Memory B cell (primary cell): ENCODE measurements around the gene KIF21A.

ENCODE experiments used
- ATAC-seq: fragments of 150-1000 bp; cut with Tn5 transposase; 2 replicates; pipeline ENCODE4 v1.10.0; 2021; ENCODE audit warnings: low read depth, mild to moderate bottlenecking, moderate library complexity
- DNase-seq, 2 donors: peaks; one replicate each; pipeline ENCODE4 v3.0.0; 2022; ENCODE audit warnings: low spot score in 2 of 2
- H3K27ac Mint-ChIP-seq: one replicate; pipeline ENCODE4 v1.8.0; 2022; ENCODE audit warnings: mild to moderate bottlenecking, moderate library complexity, mixed read lengths
- H3K27me3 Mint-ChIP-seq: one replicate; pipeline ENCODE4 v1.8.0; 2022; ENCODE audit warnings: mixed read lengths
- H3K36me3 Mint-ChIP-seq: one replicate; pipeline ENCODE4 v1.8.0; 2022; ENCODE audit warnings: mild to moderate bottlenecking, mixed read lengths
- H3K4me1 Mint-ChIP-seq: one replicate; pipeline ENCODE4 v1.8.0; 2022; ENCODE audit warnings: mixed read lengths
- H3K4me3 Mint-ChIP-seq: one replicate; pipeline ENCODE4 v1.8.0; 2022; ENCODE audit warnings: mild to moderate bottlenecking, moderate library complexity, mixed read lengths
- H3K9me3 Mint-ChIP-seq: one replicate; pipeline ENCODE4 v1.8.0; 2022; ENCODE audit warnings: mixed read lengths

KIF21A gene

DNA sequence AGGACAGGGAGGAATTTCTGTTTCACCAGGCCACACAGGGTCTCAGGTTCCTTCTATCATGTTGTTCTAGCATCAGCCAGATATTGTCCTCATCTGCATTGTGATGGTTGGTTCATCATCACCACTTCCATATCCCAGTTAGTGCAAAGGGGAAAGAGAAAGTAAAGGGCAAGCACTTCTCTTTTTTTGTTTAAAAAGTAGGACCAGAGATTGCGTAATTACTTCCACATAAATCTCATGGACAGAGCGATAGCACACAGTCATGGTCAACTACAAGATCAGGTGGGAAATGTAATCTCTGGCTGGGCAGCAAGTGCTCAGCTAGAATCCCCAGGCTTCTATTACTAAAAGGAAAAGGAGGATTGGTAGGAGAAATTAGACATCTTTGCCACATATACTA is 155.1 kb downstream of the KIF21A start:
- peaks cover 2% of the 10 kb centered on the region for H3K4me1 Mint-ChIP-seq
- H3K27ac Mint-ChIP-seq = no peak overlapping the region
- no peak for ATAC-seq
- H3K27me3 Mint-ChIP-seq = no peaks in the 10 kb centered on the region
- no peak overlapping the region for H3K4me3 Mint-ChIP-seq
- DNase-seq = no peak
- H3K9me3 Mint-ChIP-seq = no peaks in the 10 kb centered on the region
- H3K36me3 Mint-ChIP-seq = no peaks in the 10 kb centered on the region

GRCh38 chr12:39287409-39287808 is 155.5 kb downstream of the KIF21A start:
- no peak for DNase-seq
- Mint-ChIP-seq H3K27me3 (no peaks in the 10 kb centered on the region), H3K27ac (no peak overlapping the region), H3K9me3 (no peaks in the 10 kb centered on the region), H3K4me1 (peaks cover 2% of the 10 kb centered on the region), H3K36me3 (no peaks in the 10 kb centered on the region), H3K4me3 (no peak overlapping the region)
- no peak for ATAC-seq

DNA sequence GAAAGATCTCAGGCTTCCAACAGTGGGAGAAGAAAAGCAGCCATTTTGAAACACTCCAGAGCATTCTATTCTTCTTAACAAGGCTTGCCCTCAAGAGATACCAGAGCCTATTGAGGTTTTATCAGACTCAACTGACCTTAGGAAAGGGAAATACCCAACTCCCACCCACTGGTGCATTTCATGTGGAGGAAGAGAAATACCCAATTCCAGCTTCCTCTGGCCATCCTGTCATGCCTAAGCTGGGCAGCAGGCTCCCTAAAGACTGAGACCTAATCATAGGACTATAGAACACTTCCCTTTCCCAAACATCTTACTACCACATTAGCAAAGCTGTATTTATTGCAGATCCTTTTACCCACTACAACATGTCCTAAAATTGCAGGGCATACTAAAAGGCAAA is 164.5 kb downstream of the KIF21A start:
- H3K36me3 Mint-ChIP-seq = no peaks in the 10 kb centered on the region
- ATAC-seq (no peak), DNase-seq (no peak)
- no peak overlapping the region for H3K27ac Mint-ChIP-seq
- H3K27me3 Mint-ChIP-seq = peaks cover 2% of the 10 kb centered on the region
- H3K4me1 Mint-ChIP-seq = no peaks in the 10 kb centered on the region
- no peak overlapping the region for H3K4me3 Mint-ChIP-seq
- H3K9me3 Mint-ChIP-seq = no peaks in the 10 kb centered on the region

DNA sequence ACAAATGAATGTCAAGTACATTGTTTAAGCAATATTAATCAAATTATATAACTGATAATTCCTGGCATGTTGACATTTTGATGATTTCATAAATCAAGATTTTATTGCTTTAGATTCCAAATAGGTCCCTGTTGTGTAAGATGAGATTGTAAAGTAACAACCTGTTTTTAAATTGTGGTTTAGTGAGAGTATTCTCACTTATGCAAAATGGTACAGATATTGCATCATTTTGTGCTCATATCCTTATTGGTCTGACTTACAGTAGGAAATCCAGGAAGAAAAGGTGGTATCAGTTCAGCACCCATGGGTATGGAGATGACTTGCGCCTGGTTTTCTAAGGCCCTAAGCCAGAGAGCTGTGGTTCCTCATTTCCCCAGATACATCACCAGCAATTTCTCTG is 165.5 kb downstream of the KIF21A start:
- Mint-ChIP-seq H3K4me3 (no peak overlapping the region), H3K36me3 (no peaks in the 10 kb centered on the region), H3K27ac (no peak overlapping the region), H3K4me1 (no peaks in the 10 kb centered on the region), H3K27me3 (peaks cover 2% of the 10 kb centered on the region), H3K9me3 (no peaks in the 10 kb centered on the region)
- no peak for DNase-seq
- ATAC-seq = no peak

GRCh38 chr12:39275846-39276245 is 167.1 kb downstream of the KIF21A start:
- Mint-ChIP-seq H3K36me3 (no peaks in the 10 kb centered on the region), H3K4me1 (no peaks in the 10 kb centered on the region), H3K27me3 (peaks cover 2% of the 10 kb centered on the region), H3K27ac (no peak overlapping the region), H3K9me3 (no peaks in the 10 kb centered on the region), H3K4me3 (no peak overlapping the region)
- no peak for ATAC-seq
- DNase-seq = no peak

GRCh38 chr12:39272871-39273655 is 169.9 kb downstream of the KIF21A start:
- Mint-ChIP-seq H3K27me3 (no peaks in the 10 kb centered on the region), H3K9me3 (peaks cover 1% of the 10 kb centered on the region), H3K36me3 (no peaks in the 10 kb centered on the region), H3K27ac (no peak overlapping the region), H3K4me1 (no peaks in the 10 kb centered on the region), H3K4me3 (no peak overlapping the region)
- no peak for ATAC-seq
- peak in 1 of 2 donors; percentile 18 for DNase-seq

DNA sequence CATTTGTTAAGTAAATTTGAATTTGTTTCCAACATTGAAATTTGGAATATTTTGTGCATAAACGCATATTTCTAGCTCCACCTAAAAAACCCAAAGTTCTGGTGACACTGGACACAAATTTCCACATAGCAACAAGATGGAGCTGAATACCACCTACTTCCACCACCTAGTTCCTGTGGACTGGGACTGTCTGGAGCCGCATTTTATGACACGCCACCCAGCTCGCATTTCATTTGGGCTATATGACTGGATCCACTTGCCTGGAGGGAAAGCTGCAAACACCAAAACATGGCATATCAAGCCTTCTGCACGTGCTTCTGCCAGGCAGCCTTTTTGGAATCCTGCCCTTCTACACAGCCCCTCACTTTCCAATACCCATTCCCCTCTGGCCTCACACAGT is 173.4 kb downstream of the KIF21A start:
- Mint-ChIP-seq H3K4me3 (no peak overlapping the region), H3K4me1 (no peaks in the 10 kb centered on the region), H3K27ac (no peak overlapping the region), H3K36me3 (no peaks in the 10 kb centered on the region), H3K9me3 (peaks cover 1% of the 10 kb centered on the region), H3K27me3 (no peaks in the 10 kb centered on the region)
- no peak for ATAC-seq
- no peak for DNase-seq

GRCh38 chr12:39267886-39268285 is 175.0 kb downstream of the KIF21A start:
- H3K9me3 Mint-ChIP-seq = peaks cover 1% of the 10 kb centered on the region
- no peaks in the 10 kb centered on the region for H3K27me3 Mint-ChIP-seq
- H3K27ac Mint-ChIP-seq = no peak overlapping the region
- no peaks in the 10 kb centered on the region for H3K36me3 Mint-ChIP-seq
- no peak for ATAC-seq
- H3K4me3 Mint-ChIP-seq = no peak overlapping the region
- no peaks in the 10 kb centered on the region for H3K4me1 Mint-ChIP-seq
- no peak for DNase-seq

DNA sequence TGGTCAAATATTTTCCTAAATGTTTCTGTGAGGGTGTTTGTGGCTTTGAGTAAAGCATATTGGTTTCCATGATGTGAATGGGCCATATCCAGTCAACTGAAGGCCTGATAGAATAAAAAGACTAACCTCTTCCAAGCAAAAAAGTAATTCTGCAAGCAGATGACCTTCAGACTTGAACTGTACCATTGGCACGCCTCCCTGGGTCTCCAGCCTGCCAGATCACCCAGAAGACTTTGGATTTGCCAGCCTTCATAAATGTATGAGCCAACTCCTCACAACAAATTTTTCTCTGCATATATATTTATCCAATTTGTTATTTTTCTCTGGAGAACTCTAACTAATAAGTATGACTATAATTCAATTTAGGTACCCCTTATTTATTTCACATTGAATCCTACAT is 190.3 kb downstream of the KIF21A start:
- peaks cover 7% of the 10 kb centered on the region for H3K9me3 Mint-ChIP-seq

More for the DNA sequence above, 190.3 kb downstream of the KIF21A start:
- no peak for ATAC-seq
- Mint-ChIP-seq H3K4me1 (no peaks in the 10 kb centered on the region), H3K27ac (no peak overlapping the region), H3K4me3 (no peak overlapping the region), H3K27me3 (peaks cover 3% of the 10 kb centered on the region), H3K36me3 (no peaks in the 10 kb centered on the region)
- DNase-seq = no peak
